ENCODE data around the gene ASB2. TPM values are rescaled to one million over a fixed set of nuclear protein-coding genes. Genes with fewer than 3 reads are reported as not detected.

Gene ASB2
- total and polyA plus RNA-seq, 2 of the 8 experiments (the other 6 are each of a cell fraction or from before 2014, with no cell fraction given), result 1.0 to 2.1 TPM

DNA sequence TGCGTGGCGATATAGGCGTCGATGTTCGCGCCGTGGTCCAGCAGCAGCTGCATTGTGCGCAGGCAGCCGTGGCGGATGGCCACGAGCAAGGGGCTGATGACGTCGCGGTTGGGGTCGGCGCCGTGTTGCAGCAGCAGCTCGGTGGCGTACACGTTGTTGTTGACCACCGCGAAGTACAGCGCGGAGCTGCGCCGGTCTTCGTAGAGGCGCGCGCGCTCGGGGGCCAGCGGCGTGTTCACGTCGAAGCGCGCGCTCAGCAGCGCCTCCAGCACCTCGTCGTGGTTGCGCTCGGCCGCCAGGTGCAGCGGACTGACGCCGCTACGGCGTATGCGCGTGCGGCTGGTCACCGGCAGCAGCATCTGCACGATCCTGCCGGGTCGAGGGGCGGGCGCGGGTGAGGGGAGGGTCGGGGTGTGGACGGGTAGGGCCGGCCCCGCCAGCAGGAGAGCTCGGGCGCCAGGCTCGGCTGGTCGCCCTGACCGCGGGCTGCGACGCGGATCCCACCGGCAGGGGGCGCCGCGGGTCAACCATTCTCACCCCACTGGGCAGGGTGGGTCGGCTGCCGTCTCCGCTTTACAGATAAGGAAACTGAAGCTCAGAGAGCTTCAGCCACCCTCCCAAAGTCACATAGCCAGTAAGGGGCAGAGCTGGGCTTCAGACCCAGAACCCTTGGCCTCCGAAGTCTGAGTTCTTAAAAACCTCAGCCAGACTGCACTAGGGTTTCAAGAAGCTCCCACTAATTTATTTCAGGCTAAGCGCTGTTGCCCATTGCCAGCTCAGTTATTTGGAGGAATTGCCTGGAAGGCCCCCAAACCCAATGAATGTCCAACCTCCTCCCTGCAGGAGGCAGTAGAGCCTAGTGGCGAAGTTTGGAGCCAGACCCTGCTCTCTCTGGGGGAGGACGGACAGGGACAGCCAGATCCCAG lies 36.8 kb downstream of the ASB2 start (continued):
- TF ChIP-seq CHD7 (IDR thresholded peaks at IDR 0.05; ENCODE audit: insufficient replicate concordance, low read length), result no peak
- TF ChIP-seq CEBPB (IDR thresholded peaks at IDR 0.05; ENCODE audit: low read depth, low read length), result no peak
- no peak for TF ChIP-seq ZNF274 (IDR thresholded peaks at IDR 0.05; ENCODE audit: borderline replicate concordance, extremely low read depth, low read length)
- no peak; a peak in 2 of 4 replicates for TF ChIP-seq HDAC2 (IDR thresholded peaks at IDR 0.05; ENCODE audit: borderline replicate concordance in 1 of 2, low read depth in 2 of 2, low read length in 2 of 2)
- peak; percentile 49 for TF ChIP-seq RNF2 (IDR thresholded peaks at IDR 0.05; ENCODE audit: borderline replicate concordance, low read depth, low read length, missing control alignments, poor library complexity, severe bottlenecking)
- TF ChIP-seq RXRA (IDR thresholded peaks at IDR 0.05; ENCODE audit: insufficient read depth, low read depth, low read length), result no peak
- TF ChIP-seq RAD21 (IDR thresholded peaks at IDR 0.05 in 1 of 2, conservative IDR thresholded peaks at IDR 0.05 in 1 of 2; ENCODE audit: low read depth in 2 of 2, low read length in 2 of 2), result peak; percentile 73 to 82
- TF ChIP-seq SP1 (IDR thresholded peaks at IDR 0.05; ENCODE audit: low read depth, low read length), result no peak
